ENCODE measurements around the gene TRPM3.

Gene TRPM3

GRCh38 chr9:70511858-70512257 lies 609.6 kb downstream of the TRPM3 start:
- no peak for TF ChIP-seq CTCF (IDR thresholded peaks at IDR 0.05; ENCODE audit: low read depth, low read length, missing control alignments)
- no peak overlapping the region for H3K4me3 ChIP-seq (replicated peaks; ENCODE audit: low read depth, low read length)
- DNase-seq (ENCODE audit: extremely low read depth, low read depth): no peak

GRCh38 chr9:70510157-70510770 lies 611.2 kb downstream of the TRPM3 start:
- TF ChIP-seq CTCF (IDR thresholded peaks at IDR 0.05; ENCODE audit: low read depth, low read length, missing control alignments): peak; percentile 73
- no peak for DNase-seq (ENCODE audit: extremely low read depth, low read depth)

GRCh38 chr9:70506159-70506558 lies 615.3 kb downstream of the TRPM3 start:
- no peak for DNase-seq (ENCODE audit: extremely low read depth, low read depth)

More at GRCh38 chr9:70510157-70510770, 611.2 kb downstream of the TRPM3 start:
- H3K4me3 ChIP-seq (replicated peaks; ENCODE audit: low read depth, low read length): no peak overlapping the region

GRCh38 chr9:70504834-70505233 lies 616.6 kb downstream of the TRPM3 start:
- no peak for DNase-seq (ENCODE audit: extremely low read depth, low read depth)
- TF ChIP-seq CTCF (IDR thresholded peaks at IDR 0.05; ENCODE audit: low read depth, low read length, missing control alignments): no peak
- no peak overlapping the region for H3K4me3 ChIP-seq (replicated peaks; ENCODE audit: low read depth, low read length)

More at GRCh38 chr9:70506159-70506558, 615.3 kb downstream of the TRPM3 start:
- TF ChIP-seq CTCF (IDR thresholded peaks at IDR 0.05; ENCODE audit: low read depth, low read length, missing control alignments): no peak
- H3K4me3 ChIP-seq (replicated peaks; ENCODE audit: low read depth, low read length): no peak overlapping the region

GRCh38 chr9:70502690-70503089 lies 618.7 kb downstream of the TRPM3 start:
- no peak for TF ChIP-seq CTCF (IDR thresholded peaks at IDR 0.05; ENCODE audit: low read depth, low read length, missing control alignments)
- no peak for DNase-seq (ENCODE audit: extremely low read depth, low read depth)
- no peak overlapping the region for H3K4me3 ChIP-seq (replicated peaks; ENCODE audit: low read depth, low read length)

- no peak overlapping the region for H3K4me3 ChIP-seq (replicated peaks; ENCODE audit: low read depth, low read length)
- TF ChIP-seq CTCF (IDR thresholded peaks at IDR 0.05; ENCODE audit: low read depth, low read length, missing control alignments): no peak
- no peak for DNase-seq (ENCODE audit: extremely low read depth, low read depth)
These were observed 620.6 kb downstream of the TRPM3 start for GRCh38 chr9:70500793-70501192.

- no peak for TF ChIP-seq CTCF (IDR thresholded peaks at IDR 0.05; ENCODE audit: low read depth, low read length, missing control alignments)
- H3K4me3 ChIP-seq (replicated peaks; ENCODE audit: low read depth, low read length): no peak overlapping the region
These were observed 621.8 kb downstream of the TRPM3 start for GRCh38 chr9:70499621-70500020.

More at GRCh38 chr9:70499621-70500020, 621.8 kb downstream of the TRPM3 start:
- no peak for DNase-seq (ENCODE audit: extremely low read depth, low read depth)
